ENCODE data around the gene PPIL4. TPM values are rescaled to one million over a fixed set of nuclear protein-coding genes. Genes with fewer than 3 reads are reported as not detected.

Gene PPIL4
- total and polyA plus RNA-seq, 2 donors from 2014 or later, result 18.0 to 30.1 TPM

- Histone ChIP-seq H3K27me3 (ENCODE audit: control insufficient read depth, insufficient read depth, low read length) (no peaks in the 10 kb centered on the region), H3K4me1 (ENCODE audit: control insufficient read depth in 2 of 3, insufficient read depth in 2 of 3, low read depth in 1 of 3, low read length in 3 of 3) (no peaks in the 10 kb centered on the region), H3K27ac (ENCODE audit: low read depth in 2 of 2, low read length in 2 of 2) (no peak overlapping the region), H3K9me3 (ENCODE audit: control insufficient read depth in 2 of 3, insufficient read depth in 1 of 3, low read length in 3 of 3) (no peaks in the 10 kb centered on the region), H3K4me3 (ENCODE audit: low read length in 3 of 3) (no peak overlapping the region), H3K9ac (ENCODE audit: low read length in 3 of 3) (no peak overlapping the region), H3K36me3 (ENCODE audit: control insufficient read depth in 2 of 3, insufficient read depth in 3 of 3, low read length in 3 of 3) (peaks cover 15 to 41% (median 19%) of the 10 kb centered on the region in 3 donors)
- FAIRE-seq (no peak), DNase-seq (no peak)
- no peak for TF ChIP-seq CTCF (IDR thresholded peaks at IDR 0.05; ENCODE audit: borderline replicate concordance, extremely low read depth, insufficient read depth)
- intact Hi-C loops (cut with DNase I), result no loop called here
These were observed 11.1 kb downstream of the PPIL4 start for GRCh38 chr6:149534742-149535141.

- DNase-seq (no peak), FAIRE-seq (no peak)
- H3K9me3 ChIP-seq (ENCODE audit: control insufficient read depth in 2 of 3, insufficient read depth in 1 of 3, low read length in 3 of 3), result no peaks in the 10 kb centered on the region
- H3K27ac ChIP-seq (ENCODE audit: low read depth in 2 of 2, low read length in 2 of 2), result no peak overlapping the region
- no peak for TF ChIP-seq CTCF (IDR thresholded peaks at IDR 0.05; ENCODE audit: borderline replicate concordance, extremely low read depth, insufficient read depth)
- peaks cover 11 to 34% (median 11%) of the 10 kb centered on the region in 3 donors for H3K36me3 ChIP-seq (ENCODE audit: control insufficient read depth in 2 of 3, insufficient read depth in 3 of 3, low read length in 3 of 3)
- intact Hi-C loops (cut with DNase I), result no loop called here
- H3K4me3 ChIP-seq (ENCODE audit: low read length in 3 of 3), result no peak overlapping the region
- H3K27me3 ChIP-seq (ENCODE audit: control insufficient read depth, insufficient read depth, low read length), result no peaks in the 10 kb centered on the region
- H3K9ac ChIP-seq (ENCODE audit: low read length in 3 of 3), result no peak overlapping the region
- no peaks in the 10 kb centered on the region for H3K4me1 ChIP-seq (ENCODE audit: control insufficient read depth in 2 of 3, insufficient read depth in 2 of 3, low read depth in 1 of 3, low read length in 3 of 3)
These were observed 16.2 kb downstream of the PPIL4 start for GRCh38 chr6:149529650-149530049.

- Histone ChIP-seq H3K27me3 (ENCODE audit: control insufficient read depth, insufficient read depth, low read length) (no peaks in the 10 kb centered on the region), H3K4me3 (ENCODE audit: low read length in 3 of 3) (no peak overlapping the region), H3K9ac (ENCODE audit: low read length in 3 of 3) (no peak overlapping the region), H3K4me1 (ENCODE audit: control insufficient read depth in 2 of 3, insufficient read depth in 2 of 3, low read depth in 1 of 3, low read length in 3 of 3) (no peaks in the 10 kb centered on the region), H3K27ac (ENCODE audit: low read depth in 2 of 2, low read length in 2 of 2) (no peak overlapping the region), H3K36me3 (ENCODE audit: control insufficient read depth in 2 of 3, insufficient read depth in 3 of 3, low read length in 3 of 3) (peaks cover 0 to 17% (median 2%) of the 10 kb centered on the region in 3 donors), H3K9me3 (ENCODE audit: control insufficient read depth in 2 of 3, insufficient read depth in 1 of 3, low read length in 3 of 3) (no peaks in the 10 kb centered on the region)
- DNase-seq (no peak), FAIRE-seq (no peak)
- TF ChIP-seq CTCF (IDR thresholded peaks at IDR 0.05; ENCODE audit: borderline replicate concordance, extremely low read depth, insufficient read depth), result no peak
- intact Hi-C loops (cut with DNase I), result no loop called here
These were observed 30.3 kb downstream of the PPIL4 start for GRCh38 chr6:149515494-149515893.

- FAIRE-seq, result no peak
- H3K36me3 ChIP-seq (ENCODE audit: control insufficient read depth in 2 of 3, insufficient read depth in 3 of 3, low read length in 3 of 3), result peaks cover 0 to 14% (median 2%) of the 10 kb centered on the region in 3 donors
These were observed 31.9 kb downstream of the PPIL4 start for GRCh38 chr6:149513915-149514314.

More at GRCh38 chr6:149513915-149514314, 31.9 kb downstream of the PPIL4 start:
- H3K27me3 ChIP-seq (ENCODE audit: control insufficient read depth, insufficient read depth, low read length), result no peaks in the 10 kb centered on the region
- no peak overlapping the region for H3K4me3 ChIP-seq (ENCODE audit: low read length in 3 of 3)
- intact Hi-C loops (cut with DNase I), result no loop called here
- H3K9me3 ChIP-seq (ENCODE audit: control insufficient read depth in 2 of 3, insufficient read depth in 1 of 3, low read length in 3 of 3), result no peaks in the 10 kb centered on the region
- no peak for TF ChIP-seq CTCF (IDR thresholded peaks at IDR 0.05; ENCODE audit: borderline replicate concordance, extremely low read depth, insufficient read depth)
- no peak overlapping the region for H3K9ac ChIP-seq (ENCODE audit: low read length in 3 of 3)
- no peak for DNase-seq
- no peak overlapping the region for H3K27ac ChIP-seq (ENCODE audit: low read depth in 2 of 2, low read length in 2 of 2)
- H3K4me1 ChIP-seq (ENCODE audit: control insufficient read depth in 2 of 3, insufficient read depth in 2 of 3, low read depth in 1 of 3, low read length in 3 of 3), result no peaks in the 10 kb centered on the region
